Measurements from ENCODE around the gene FAM32A. TPM values are rescaled to one million over a fixed set of nuclear protein-coding genes. Genes with fewer than 3 reads are reported as not detected.

Gene FAM32A
- total RNA-seq, 1 donor: 109 TPM

- no peaks in the 10 kb centered on the region for H3K27me3 ChIP-seq (ENCODE audit: insufficient read depth, low read length)
- H3K4me3 ChIP-seq (ENCODE audit: insufficient read depth, low read length): no peak overlapping the region
- no peak overlapping the region for H3K4me2 ChIP-seq (ENCODE audit: insufficient read depth, low read length)
- H4K20me1 ChIP-seq (ENCODE audit: insufficient read depth, low read length): no peaks in the 10 kb centered on the region
- no peak for DNase-seq (ENCODE audit: insufficient read length, low spot score, missing footprints)
- TF ChIP-seq CTCF (IDR thresholded peaks at IDR 0.05; ENCODE audit: extremely low read depth, low read depth, low read length): no peak
- H3K9me3 ChIP-seq (ENCODE audit: low read depth, low read length): no peaks in the 10 kb centered on the region
- no peak overlapping the region for H2AFZ ChIP-seq (ENCODE audit: low read length)
- no peaks in the 10 kb centered on the region for H3K4me1 ChIP-seq (ENCODE audit: insufficient read depth, low read length)
- H3K27ac ChIP-seq (ENCODE audit: low read depth, low read length): no peak overlapping the region
- H3K36me3 ChIP-seq (ENCODE audit: insufficient read depth, low read length): no peaks in the 10 kb centered on the region
- H3K79me2 ChIP-seq (ENCODE audit: insufficient read depth, low read length): no peaks in the 10 kb centered on the region
Measured at GRCh38 chr19:16139752-16140151, 45.5 kb upstream of the FAM32A start.

- Histone ChIP-seq H3K4me3 (ENCODE audit: insufficient read depth, low read length) (no peak overlapping the region), H3K36me3 (ENCODE audit: insufficient read depth, low read length) (no peaks in the 10 kb centered on the region), H3K9me3 (ENCODE audit: low read depth, low read length) (no peaks in the 10 kb centered on the region), H3K4me2 (ENCODE audit: insufficient read depth, low read length) (no peak overlapping the region), H3K4me1 (ENCODE audit: insufficient read depth, low read length) (no peaks in the 10 kb centered on the region), H3K79me2 (ENCODE audit: insufficient read depth, low read length) (no peaks in the 10 kb centered on the region), H3K27ac (ENCODE audit: low read depth, low read length) (no peak overlapping the region), H2AFZ (ENCODE audit: low read length) (no peak overlapping the region), H4K20me1 (ENCODE audit: insufficient read depth, low read length) (no peaks in the 10 kb centered on the region), H3K27me3 (ENCODE audit: insufficient read depth, low read length) (no peaks in the 10 kb centered on the region)
- TF ChIP-seq CTCF (IDR thresholded peaks at IDR 0.05; ENCODE audit: extremely low read depth, low read depth, low read length): no peak
- peak; percentile 11 for DNase-seq (ENCODE audit: insufficient read length, low spot score, missing footprints)
Measured at GRCh38 chr19:16141043-16141442, 44.2 kb upstream of the FAM32A start.

GRCh38 chr19:16142032-16142580, 43.1 kb upstream of the FAM32A start:
- no peak for TF ChIP-seq CTCF (IDR thresholded peaks at IDR 0.05; ENCODE audit: extremely low read depth, low read depth, low read length)
- Histone ChIP-seq H3K79me2 (ENCODE audit: insufficient read depth, low read length) (no peaks in the 10 kb centered on the region), H3K36me3 (ENCODE audit: insufficient read depth, low read length) (no peaks in the 10 kb centered on the region), H3K4me3 (ENCODE audit: insufficient read depth, low read length) (no peak overlapping the region), H3K4me2 (ENCODE audit: insufficient read depth, low read length) (no peak overlapping the region), H4K20me1 (ENCODE audit: insufficient read depth, low read length) (no peaks in the 10 kb centered on the region), H2AFZ (ENCODE audit: low read length) (no peak overlapping the region), H3K27ac (ENCODE audit: low read depth, low read length) (no peak overlapping the region), H3K27me3 (ENCODE audit: insufficient read depth, low read length) (no peaks in the 10 kb centered on the region), H3K9me3 (ENCODE audit: low read depth, low read length) (no peaks in the 10 kb centered on the region), H3K4me1 (ENCODE audit: insufficient read depth, low read length) (no peaks in the 10 kb centered on the region)
- DNase-seq (ENCODE audit: insufficient read length, low spot score, missing footprints): no peak

- H3K79me2 ChIP-seq (ENCODE audit: insufficient read depth, low read length): no peaks in the 10 kb centered on the region
- DNase-seq (ENCODE audit: insufficient read length, low spot score, missing footprints): no peak
- no peak within 1 kb of the TSS for H3K27ac ChIP-seq (ENCODE audit: low read depth, low read length)
- no peaks in the 10 kb centered on the region for H3K27me3 ChIP-seq (ENCODE audit: insufficient read depth, low read length)
- H3K4me2 ChIP-seq (ENCODE audit: insufficient read depth, low read length): no peak within 1 kb of the TSS
- H3K4me3 ChIP-seq (ENCODE audit: insufficient read depth, low read length): no peak within 1 kb of the TSS
- H3K4me1 ChIP-seq (ENCODE audit: insufficient read depth, low read length): no peaks in the 10 kb centered on the region
- H4K20me1 ChIP-seq (ENCODE audit: insufficient read depth, low read length): no peaks in the 10 kb centered on the region
- no peaks in the 10 kb centered on the region for H3K36me3 ChIP-seq (ENCODE audit: insufficient read depth, low read length)
- no peak for TF ChIP-seq CTCF (IDR thresholded peaks at IDR 0.05; ENCODE audit: extremely low read depth, low read depth, low read length)
- H2AFZ ChIP-seq (ENCODE audit: low read length): no peak within 1 kb of the TSS
- H3K9me3 ChIP-seq (ENCODE audit: low read depth, low read length): no peaks in the 10 kb centered on the region
Measured at GRCh38 chr19:16143399-16144215, 41.6 kb upstream of the FAM32A start, which contains the start of gene HSH2D. TSS of gene HSH2D (plus strand) at chr19:16143685. CDS start at chr19:16148751, 5,066 bp downstream.
